Epithelial cell of esophagus (primary cell): ENCODE data around the gene SLC45A3.

Source experiments
- DNase-seq: peaks from one replicate; pipeline ENCODE4 v3.0.0; 2010; ENCODE audit warnings: low read depth
- H3K4me3 ChIP-seq: 2 replicates; pipeline ENCODE4 v1.5.1; 2011; ENCODE audit warnings: mild to moderate bottlenecking, low read length, control low read depth
- TF ChIP-seq, protein P1 (sequence below): IDR thresholded peaks from 2 replicates; pipeline ENCODE4 v1.5.1; 2011; ENCODE audit warnings: low read depth, mild to moderate bottlenecking, low read length, control low read depth, inconsistent platforms; ENCODE audit not compliant: insufficient read depth; ENCODE audit errors: missing control alignments

SLC45A3 gene

DNA sequence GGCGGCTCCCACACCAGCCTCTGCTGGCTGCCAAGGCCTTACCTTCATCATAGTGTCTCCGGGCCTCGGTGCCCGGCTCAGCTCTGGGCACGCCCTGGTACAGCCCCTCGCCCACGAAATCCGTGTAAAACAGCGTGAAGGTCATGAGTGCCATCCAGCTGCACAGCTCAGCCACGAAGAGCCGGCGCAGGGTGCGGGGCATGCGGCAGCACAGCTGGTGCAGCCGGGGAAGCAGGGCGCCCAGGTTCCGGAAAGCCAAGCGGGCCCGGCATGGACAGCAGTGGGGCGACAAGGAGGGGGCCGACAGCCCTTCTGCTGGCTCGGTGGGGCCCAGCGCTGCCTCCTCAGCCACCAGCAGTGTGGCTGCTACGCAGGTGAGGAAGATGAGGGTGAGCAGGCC lies 17.5 kb downstream of the SLC45A3 start:
- no peak for DNase-seq
- H3K4me3 ChIP-seq: no peak overlapping the region
- TF ChIP-seq, protein P1, sequence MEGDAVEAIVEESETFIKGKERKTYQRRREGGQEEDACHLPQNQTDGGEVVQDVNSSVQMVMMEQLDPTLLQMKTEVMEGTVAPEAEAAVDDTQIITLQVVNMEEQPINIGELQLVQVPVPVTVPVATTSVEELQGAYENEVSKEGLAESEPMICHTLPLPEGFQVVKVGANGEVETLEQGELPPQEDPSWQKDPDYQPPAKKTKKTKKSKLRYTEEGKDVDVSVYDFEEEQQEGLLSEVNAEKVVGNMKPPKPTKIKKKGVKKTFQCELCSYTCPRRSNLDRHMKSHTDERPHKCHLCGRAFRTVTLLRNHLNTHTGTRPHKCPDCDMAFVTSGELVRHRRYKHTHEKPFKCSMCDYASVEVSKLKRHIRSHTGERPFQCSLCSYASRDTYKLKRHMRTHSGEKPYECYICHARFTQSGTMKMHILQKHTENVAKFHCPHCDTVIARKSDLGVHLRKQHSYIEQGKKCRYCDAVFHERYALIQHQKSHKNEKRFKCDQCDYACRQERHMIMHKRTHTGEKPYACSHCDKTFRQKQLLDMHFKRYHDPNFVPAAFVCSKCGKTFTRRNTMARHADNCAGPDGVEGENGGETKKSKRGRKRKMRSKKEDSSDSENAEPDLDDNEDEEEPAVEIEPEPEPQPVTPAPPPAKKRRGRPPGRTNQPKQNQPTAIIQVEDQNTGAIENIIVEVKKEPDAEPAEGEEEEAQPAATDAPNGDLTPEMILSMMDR: no peak

DNA sequence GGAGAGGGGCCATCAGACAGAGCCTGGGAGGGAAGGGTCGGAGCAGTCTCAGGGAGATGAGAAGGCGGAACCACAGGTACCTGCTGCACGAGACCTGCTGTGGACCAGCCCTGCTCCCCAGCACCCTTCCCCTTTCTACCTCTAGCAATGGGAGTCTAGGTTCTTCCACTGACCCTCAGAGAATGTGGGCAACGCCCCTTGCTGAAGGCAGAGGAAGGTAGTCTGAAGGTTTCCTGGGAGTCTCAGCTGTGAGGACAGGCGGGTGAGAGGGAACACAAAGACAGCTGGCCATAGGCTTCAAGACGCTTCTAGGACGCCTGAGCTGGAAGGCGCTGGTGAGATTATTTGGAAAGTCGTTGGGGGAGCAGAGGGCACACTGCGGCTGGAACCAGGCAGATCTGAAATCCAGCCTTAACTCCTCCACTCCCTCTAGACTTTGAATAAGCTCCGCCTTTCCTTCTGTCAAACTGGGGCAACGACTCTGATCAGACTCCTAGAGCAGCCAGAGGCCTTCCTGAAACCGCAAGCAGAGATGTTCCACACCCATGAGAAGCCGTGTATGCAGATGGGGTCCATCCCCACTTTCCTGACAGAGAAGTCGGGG lies 18.1 kb downstream of the SLC45A3 start:
- no peak overlapping the region for H3K4me3 ChIP-seq
- DNase-seq: no peak
- TF ChIP-seq, protein P1: no peak

DNA sequence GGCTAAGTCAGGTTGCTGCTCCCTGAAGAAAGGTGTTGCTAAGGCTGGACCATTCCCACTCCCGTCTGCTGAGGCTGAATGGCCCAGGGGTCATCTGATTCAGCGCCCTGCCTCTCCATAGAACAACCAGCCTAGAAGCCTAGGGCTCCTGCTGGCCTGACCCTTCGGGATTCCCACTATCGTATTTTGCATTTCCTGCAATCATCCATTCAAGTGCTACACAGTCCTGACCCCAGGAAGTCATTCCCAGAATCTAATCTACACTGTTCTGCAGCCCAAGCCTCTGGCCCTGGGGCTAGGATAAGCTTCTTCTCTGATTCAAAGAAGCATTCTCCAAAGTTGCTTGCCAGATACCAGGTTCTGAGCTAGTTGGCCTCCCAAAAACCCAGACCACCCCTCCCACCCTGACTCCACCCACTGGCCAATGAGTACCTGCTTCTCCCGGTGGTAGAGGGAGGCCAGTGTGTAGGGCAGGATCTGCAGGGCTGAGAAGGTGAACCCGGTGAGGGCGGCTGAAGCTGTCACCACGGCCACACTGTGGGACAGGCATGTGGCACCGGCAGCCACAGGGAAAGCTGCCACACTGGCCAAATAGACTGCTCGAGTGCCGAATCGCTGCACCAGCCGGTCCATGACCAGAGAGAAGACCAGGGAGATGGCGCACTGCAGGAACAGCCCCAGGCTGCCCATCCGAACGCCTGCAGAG lies 18.7 kb downstream of the SLC45A3 start:
- no peak overlapping the region for H3K4me3 ChIP-seq
- TF ChIP-seq, protein P1: no peak
- DNase-seq: no peak

DNA sequence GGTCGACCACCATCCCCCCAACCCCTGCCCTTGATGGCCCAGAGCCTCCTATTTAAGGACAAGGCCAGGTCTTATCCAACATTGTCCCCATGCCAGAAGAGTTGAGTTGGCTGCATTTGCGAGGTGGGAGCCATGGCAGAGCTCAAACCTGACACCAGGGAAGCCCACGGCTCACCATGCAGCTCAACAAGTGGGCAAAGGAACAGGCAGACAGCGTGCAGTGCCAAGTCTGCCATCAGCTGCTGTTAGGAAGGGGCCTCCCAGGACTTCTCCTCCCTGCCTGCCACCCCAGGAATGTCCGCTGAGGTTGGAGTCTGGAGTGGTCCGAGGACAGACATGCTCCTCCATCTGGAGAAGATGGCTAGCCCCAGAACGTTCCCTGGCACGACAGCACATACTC lies 19.9 kb downstream of the SLC45A3 start:
- DNase-seq: no peak
- H3K4me3 ChIP-seq: no peak overlapping the region
- TF ChIP-seq, protein P1: no peak

DNA sequence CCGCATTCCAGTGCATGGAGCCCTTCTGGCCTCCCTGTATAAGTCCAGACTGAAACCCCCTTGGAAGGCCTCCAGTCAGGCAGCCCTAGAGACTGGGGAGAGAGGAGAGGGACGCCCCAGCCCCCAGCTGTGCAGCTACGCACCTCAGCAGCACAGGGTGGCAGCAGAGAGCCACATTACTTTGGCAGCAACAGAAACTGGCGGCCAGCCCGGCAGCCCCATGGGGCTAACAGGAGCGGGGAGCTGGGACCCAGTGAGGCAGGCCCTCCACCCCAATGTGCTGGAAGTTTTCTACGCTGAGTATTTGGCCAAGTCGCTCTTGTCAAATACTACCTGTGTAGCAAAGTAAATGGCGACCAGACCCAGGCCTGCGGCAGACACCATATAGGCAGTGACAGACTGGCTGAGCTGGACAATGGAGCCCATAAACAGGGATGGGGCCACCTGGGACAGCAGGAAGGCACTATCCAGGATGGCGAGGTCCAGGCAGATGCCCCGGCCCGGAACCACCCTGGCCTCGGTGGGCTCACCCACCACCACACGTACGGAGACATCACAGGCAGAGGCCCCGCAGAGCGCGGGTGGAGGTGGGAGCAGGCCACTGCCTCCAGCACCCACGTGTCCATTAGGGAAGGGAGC lies 21.2 kb downstream of the SLC45A3 start:
- TF ChIP-seq, protein P1: peak; percentile 88
- peak; percentile 66 for DNase-seq
- H3K4me3 ChIP-seq: no peak overlapping the region

DNA sequence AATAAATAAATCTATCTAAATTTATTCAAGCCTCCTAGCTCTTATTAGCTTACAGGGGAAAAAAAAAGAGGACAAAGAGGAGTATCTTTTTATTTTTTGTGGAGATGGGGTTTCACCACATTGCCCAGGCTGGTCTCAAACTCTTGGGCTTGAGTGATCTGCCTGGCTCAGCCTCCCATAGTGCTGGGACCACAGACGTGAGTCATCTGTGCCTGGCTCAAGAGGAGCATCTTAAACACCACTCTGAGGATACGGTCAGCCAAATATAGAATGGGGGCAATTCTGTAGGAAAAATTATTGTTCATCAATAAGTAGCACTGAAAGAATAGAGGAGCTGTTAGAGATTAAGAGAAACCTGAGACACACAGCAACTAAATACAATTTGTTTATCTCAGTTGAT lies 24.1 kb downstream of the SLC45A3 start:
- peak; percentile 24 for DNase-seq
- H3K4me3 ChIP-seq: no peak overlapping the region
- TF ChIP-seq, protein P1: no peak
